TTC549 (cell line): ENCODE measurements around the gene BMP5.

Source experiments
- FAIRE-seq: peaks from 2 replicates; lab custom pipeline; 2012; peaks lifted over from hg19 to GRCh38; lab: Jason Lieb, UNC

BMP5 gene

DNA sequence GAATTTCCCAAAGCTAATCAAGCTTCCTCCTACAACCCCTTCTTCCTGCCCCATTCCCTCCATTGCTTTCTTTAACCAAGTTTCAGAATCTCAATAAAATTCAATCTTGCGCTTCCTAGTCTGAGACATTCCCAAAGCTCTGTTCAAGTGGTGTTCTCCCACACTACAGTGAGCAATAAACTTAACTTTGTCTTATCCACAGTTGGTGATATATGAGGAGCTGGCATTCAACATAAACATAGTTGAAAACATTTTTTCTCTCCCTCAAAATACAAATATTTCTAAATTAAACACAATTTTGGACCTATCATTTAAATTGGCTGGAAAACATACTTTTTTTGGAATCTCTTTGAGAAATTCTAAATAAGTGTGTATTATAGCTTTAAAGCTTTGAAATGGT lies 166.7 kb downstream of the BMP5 start:
- no peak for FAIRE-seq

DNA sequence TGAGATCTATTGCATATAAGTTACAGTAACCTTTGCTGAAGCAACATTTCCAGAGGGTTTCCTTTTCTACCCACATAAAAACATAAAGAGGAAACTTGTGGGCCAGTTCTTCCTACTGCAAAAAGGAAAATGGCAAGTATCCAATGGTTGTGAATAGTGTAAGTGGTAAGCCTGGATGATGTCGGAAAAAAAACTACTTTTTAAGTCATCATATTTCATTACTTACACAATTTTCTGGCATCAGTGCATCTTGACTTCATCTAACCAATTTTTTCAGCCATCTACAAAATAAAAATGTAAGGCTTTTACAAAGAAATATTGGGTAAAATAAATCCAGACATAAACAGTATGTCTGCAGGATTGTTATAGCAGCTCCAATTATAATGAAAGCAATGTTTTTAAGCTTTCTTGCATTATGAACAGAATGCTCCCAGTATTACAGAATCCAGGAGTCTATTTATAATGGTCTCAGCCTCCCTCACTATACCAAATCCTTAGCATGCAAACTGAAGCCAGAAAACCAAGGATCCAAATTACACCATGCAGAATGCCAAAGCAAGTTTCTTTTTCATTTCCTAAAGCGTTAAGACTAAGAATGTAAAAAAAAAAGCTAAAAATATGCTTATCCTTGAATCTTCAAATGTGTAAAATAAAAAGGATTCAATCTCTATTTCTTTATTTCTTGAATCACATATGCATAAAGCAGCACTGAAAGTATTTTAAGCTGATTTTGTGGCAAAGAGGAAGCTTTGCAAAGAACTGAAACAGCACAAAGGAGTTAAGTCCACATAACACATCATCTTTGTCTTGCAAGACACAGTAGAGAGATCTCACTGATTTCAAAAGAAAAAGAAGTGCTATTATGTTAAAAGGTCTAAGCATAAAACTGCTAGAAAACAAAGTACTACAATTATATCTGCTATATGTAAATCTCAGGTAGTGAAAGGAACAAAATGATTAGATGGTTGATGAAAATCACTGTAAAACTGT lies 169.6 kb downstream of the BMP5 start:
- FAIRE-seq, result no peak

DNA sequence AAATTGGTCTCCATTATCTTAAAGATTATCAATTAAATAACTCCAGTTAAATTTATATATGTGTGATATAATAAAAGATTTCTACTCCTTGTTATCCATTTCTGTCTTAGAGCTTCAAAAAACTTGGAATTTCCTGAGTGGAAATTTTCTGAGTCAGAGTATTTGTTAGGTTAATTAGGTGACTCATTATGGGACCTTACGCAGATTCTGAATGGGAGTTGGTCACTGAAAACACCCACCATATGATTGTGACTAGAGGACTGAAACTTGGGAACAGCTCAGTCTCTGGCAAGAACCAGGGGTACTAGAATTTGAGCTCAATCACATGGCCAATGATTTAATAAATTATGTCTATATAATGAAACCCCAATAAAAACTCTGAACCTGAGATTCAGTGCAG lies 171.0 kb downstream of the BMP5 start:
- FAIRE-seq, result no peak
